Measurements from ENCODE around the gene ASPRV1.

The ASPRV1 gene

DNA sequence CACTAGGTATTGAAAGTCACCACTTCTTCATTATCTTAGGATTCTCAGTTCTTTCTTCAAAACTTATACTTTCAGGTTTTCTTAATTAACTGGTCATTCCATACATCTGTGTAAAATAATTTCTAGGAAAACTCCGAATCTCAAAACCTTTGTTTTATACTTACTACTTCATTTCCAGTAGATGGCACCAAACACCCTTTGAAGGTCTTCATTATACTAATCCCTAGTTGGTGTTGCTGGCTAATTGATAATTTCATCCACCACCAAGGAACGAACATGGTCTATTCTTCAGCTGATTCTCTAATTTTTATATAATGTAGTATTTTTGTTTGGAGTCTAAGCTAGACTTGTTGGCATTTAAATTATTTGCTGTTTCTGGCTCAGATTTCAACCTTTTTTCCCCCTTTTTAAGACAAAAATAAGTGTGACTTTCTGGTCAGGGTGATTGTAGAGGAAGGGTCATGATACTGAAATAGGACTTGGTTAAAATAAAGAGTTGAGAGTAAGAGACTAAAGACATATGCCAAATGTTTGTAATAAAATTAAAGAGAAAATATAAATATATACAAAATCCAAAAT, 49.4 kb downstream of the ASPRV1 start:
- TF ChIP-seq, protein P1, sequence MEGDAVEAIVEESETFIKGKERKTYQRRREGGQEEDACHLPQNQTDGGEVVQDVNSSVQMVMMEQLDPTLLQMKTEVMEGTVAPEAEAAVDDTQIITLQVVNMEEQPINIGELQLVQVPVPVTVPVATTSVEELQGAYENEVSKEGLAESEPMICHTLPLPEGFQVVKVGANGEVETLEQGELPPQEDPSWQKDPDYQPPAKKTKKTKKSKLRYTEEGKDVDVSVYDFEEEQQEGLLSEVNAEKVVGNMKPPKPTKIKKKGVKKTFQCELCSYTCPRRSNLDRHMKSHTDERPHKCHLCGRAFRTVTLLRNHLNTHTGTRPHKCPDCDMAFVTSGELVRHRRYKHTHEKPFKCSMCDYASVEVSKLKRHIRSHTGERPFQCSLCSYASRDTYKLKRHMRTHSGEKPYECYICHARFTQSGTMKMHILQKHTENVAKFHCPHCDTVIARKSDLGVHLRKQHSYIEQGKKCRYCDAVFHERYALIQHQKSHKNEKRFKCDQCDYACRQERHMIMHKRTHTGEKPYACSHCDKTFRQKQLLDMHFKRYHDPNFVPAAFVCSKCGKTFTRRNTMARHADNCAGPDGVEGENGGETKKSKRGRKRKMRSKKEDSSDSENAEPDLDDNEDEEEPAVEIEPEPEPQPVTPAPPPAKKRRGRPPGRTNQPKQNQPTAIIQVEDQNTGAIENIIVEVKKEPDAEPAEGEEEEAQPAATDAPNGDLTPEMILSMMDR (IDR thresholded peaks at IDR 0.05; ENCODE audit: extremely low read depth, missing control alignments): peak; percentile 13
- peak; percentile 51 for DNase-seq (ENCODE audit: low spot score)
